Stimulated activated CD8-positive, alpha-beta memory T cell treated with anti-CD3 and anti-CD28 coated beads, Interleukin-15, amount 100 ng/mL, for 4 hours (primary cell): ENCODE data around the gene PBX2.
"Not testable (repeated sequence)": the region's sequence is repeated elsewhere in the genome, so short reads cannot be mapped to it uniquely, and the experiment has no call there.

Source experiments
- DNase-seq, 2 donors: peaks; one replicate each; pipeline ENCODE4 v3.0.0-alpha.2; 2020; ENCODE audit warnings: low read depth in 2 of 2

Gene PBX2

GRCh38 chr6:32186151-32186840 is 3.7 kb downstream of the PBX2 start:
- not testable (repeated sequence) for DNase-seq

DNA sequence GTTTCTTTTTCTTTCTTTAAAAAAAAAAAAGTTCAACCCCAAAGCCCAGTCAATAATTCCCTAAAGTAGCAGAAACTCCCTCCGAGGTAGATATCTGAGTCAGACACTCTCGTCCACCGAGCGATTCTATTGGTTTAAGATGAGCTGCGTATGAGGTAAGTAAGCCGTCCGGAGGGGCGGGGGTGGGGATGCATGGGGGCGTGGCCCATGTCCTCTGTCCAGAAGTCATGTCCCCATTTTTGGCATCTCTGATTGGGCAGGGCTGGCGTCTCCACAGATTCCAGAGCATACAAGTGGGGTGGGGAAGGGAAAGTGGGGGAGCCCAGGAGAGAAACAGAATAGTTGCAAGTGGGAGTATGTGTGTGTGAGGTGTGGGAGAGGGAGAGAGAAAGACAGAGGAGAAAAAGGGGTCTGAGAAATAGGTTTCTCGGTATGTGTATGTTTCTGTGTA is 4.3 kb downstream of the PBX2 start:
- not testable (repeated sequence) for DNase-seq

GRCh38 chr6:32184084-32184640 is 5.8 kb downstream of the PBX2 start, which contains the start of gene AGER:
AGER (minus strand) TSS chr6:32184253; CDS start chr6:32184222, 31 bp downstream.
- no peak for DNase-seq

GRCh38 chr6:32183483-32184083 is 6.4 kb downstream of the PBX2 start:
- DNase-seq = no peak

- DNase-seq = no peak
Observed at GRCh38 chr6:32183030-32183429, 7.0 kb downstream of the PBX2 start.

DNA sequence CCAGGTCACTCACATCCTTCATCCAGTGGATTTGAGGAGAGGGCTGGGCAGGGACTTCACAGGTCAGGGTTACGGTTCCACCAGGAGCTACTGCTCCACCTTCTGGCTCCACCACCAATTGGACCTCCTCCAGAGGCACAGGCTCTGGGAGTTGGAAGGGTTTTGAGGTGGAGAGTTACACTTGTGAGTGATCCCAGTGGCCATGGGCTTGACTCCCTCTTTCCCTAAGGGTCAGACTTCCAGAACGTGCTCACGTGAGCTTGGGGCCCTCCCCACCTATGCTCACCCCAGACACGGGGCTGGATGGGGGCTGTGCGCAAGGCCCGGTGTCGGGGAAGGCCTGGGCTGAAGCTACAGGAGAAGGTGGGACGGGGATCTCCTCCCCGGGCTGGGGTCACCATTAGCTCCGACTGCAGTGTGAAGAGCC is 7.4 kb downstream of the PBX2 start:
- DNase-seq = no peak

DNA sequence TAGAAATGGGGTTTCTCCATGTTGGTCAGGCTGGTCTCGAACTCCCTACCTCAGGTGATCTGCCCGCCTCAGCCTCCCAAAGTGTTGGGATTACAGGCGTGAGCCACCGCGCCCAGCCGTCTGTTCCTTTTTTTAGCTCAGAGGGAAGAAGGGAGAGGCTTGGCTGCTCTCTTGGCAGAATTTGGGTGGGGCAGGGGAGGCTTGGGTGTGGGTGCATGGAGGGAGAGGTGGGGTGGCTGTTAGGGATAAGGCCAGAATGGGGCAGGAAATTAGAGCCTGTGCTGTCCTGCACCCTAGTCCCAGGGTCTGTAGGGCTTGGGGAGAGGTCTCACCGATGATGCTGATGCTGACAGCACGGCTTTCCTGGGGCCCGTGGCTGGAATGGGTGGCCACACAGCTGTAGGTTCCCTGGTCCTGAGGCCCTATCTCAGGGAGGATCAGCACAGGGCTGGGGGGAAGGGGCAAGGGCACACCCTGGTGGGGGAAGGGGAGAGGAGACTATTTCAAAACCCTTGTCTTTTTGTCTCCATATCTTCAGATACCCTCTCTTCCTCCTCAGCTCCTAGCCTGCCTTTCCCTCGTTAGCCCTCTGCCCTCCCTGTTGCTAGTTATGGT is 8.0 kb downstream of the PBX2 start:
- DNase-seq = no peak

GRCh38 chr6:32181148-32181702 is 8.8 kb downstream of the PBX2 start:
- DNase-seq = no peak

DNA sequence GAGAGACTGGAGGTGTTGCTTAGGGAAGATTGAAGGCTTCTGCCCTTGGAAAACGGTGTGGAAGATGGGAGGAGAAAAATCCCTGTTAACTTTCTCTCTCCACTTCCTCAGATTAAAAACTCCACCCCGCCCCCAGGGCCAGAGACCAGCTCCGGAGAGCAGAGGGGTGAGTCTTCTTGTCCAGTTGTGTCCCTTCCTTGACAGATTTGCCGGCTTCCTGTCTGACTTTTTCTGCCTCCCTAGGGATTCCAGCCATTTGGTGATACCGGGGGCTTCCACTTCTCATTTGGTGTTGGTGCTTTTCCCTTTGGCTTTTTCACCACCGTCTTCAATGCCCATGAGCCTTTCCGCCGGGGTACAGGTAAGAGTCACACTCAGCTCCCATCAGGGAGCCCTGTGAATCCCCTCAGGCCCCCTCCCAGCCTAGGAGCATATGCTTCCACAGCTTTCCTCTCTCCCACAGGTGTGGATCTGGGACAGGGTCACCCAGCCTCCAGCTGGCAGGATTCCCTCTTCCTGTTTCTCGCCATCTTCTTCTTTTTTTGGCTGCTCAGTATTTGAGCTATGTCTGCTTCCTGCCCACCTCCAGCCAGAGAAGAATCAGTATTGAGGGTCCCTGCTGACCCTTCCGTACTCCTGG is 10.1 kb downstream of the PBX2 start:
- DNase-seq = no peak

GRCh38 chr6:32178547-32179440 is 11.2 kb downstream of the PBX2 start:
- DNase-seq = no peak

DNA sequence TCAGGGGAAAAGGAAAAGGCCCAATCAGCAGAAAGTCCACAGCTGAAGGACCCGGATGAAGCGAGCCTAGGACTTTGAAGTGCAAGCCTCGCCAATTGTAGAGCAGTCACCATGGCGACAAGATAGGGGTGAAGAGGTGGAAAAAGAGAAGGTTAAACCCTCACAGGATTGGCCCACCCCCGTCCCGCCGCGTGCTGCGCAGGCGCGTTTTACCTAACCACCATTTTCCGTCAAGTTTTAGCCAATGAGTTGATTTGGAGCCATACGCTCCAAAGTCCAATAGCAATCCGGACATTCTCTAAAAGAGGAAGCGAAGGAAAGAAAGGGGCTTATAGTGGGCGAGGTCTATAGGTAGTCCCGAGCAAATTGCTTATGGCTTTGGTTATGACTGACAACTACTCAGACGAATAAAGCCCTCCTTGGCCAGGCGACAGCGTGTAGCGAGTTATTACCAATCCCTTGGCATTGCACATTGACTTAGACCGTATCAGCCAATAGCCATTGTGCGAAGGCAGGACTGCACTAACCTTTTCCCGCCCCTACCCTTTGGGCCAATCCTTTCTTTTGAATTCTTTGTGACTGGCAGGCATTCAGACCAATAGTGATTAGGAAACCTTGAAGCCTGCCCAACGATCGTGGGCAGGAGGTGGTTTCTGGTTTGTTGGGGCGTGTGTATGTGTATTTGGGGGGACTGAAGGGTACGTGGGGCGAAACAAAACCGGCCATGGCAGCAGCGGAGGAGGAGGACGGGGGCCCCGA is 12.0 kb downstream of the PBX2 start, which contains the start of gene RNF5:
Gene RNF5 (plus strand): TSS at position 618 of the 759 bp plus-strand sequence. CDS start 107 bp downstream, at position 725.
- DNase-seq = peak; percentile 78 to 91

DNA sequence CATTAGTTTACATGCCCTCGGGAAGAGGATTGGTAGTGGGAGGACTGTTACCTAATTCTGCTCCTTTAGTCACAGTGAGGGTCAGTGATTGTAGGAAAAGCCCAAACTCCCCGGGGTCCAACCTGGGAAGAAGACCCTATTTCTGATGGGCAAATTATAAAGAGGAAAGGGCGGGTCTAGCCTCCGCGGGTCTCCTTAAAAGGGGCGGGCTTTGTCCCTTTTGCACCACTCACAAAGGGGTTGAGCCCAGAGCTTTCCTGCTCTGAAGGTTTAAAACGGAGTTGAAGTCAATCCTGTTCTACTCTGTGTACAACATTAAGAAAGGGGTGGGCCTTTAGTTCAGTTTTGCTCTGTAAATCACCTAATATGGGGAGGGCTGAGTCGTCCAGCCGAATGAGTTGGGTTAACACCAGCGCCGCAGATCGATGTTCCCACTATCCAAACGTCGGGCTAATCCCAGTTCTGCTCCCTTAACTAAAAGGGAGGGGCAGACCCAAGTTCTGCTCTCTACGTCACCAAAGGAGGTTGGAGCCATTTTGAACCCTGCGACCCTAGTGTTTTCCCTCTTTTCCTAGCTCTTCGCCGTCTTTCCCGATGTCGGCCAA is 12.7 kb downstream of the PBX2 start:
- no peak for DNase-seq

GRCh38 chr6:32176476-32177182 is 13.4 kb downstream of the PBX2 start:
- no peak for DNase-seq

- peak; percentile 94 to 96 for DNase-seq
Observed at GRCh38 chr6:32175711-32176475, 14.1 kb downstream of the PBX2 start, which contains the start of gene AGPAT1. AGPAT1 (minus strand) TSS chr6:32176084; CDS start chr6:32171496, 4,588 bp downstream.

DNA sequence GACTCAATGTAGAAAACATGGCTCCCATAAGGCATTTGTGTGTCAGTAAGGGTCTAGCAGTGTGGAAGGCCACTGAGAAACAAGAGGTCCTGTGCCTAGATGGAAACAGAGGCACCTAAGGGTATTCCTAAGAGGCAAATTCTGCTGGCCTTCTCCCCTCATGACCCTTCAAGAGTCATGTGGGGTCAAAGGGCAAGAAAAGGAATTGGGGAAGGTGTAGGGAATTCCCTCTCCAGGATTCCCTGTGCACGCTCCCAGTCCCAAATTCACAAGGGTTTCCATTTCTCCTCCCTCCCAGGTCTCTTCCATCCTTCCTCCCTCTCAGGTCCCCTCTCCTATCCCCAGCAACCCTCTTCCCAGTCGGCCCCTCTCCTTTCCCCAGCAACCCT is 14.7 kb downstream of the PBX2 start:
- DNase-seq = no peak

DNA sequence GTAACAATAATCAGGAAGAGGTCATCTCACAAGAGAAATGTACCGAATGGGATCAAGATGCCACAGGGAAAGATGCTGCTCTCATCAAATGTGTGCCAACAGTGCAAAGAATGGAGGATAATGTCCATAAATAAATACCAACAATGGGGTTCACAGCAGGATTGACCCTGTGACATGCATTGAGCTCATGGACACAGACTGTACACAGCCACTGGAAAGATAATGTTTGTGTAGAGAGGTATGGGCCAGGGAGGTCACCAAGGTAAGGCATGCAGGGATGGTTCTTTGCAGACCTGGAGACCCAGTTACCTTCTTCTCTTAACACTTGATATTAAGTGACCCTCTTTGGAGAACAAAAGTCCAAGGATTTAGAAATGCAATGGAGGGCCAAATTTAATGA is 15.6 kb downstream of the PBX2 start:
- DNase-seq = no peak

GRCh38 chr6:32173051-32173727 is 16.8 kb downstream of the PBX2 start:
- no peak for DNase-seq
